ENCODE results near the gene UNKL.

The UNKL gene

GRCh38 chr16:1389762-1390161, 24.7 kb downstream of the UNKL start:
- H3K9ac ChIP-seq (ENCODE audit: low read length), result no peak overlapping the region
- peaks cover 31 to 35% of the 10 kb centered on the region in 2 experiments for H3K36me3 ChIP-seq (ENCODE audit: control insufficient read depth in 1 of 2, insufficient read depth in 2 of 2, low read length in 2 of 2)
- no peak overlapping the region for H3K4me3 ChIP-seq (ENCODE audit: low read depth, low read length)
- no peak overlapping the region for H4K8ac ChIP-seq (ENCODE audit: low read depth, low read length)
- H3K27me3 ChIP-seq (ENCODE audit: insufficient read depth, low read length), result no peaks in the 10 kb centered on the region
- H3K27ac ChIP-seq (ENCODE audit: low read depth, low read length), result no peak overlapping the region
- H3K9me3 ChIP-seq (ENCODE audit: insufficient read depth, low read depth, low read length), result peaks cover 4% of the 10 kb centered on the region
- H2AK5ac ChIP-seq (ENCODE audit: low read length), result no peak overlapping the region
- H3K4me1 ChIP-seq (ENCODE audit: control insufficient read depth in 1 of 2, insufficient read depth in 2 of 2, low read length in 2 of 2), result no peaks in the 10 kb centered on the region
- no peak overlapping the region for H4K12ac ChIP-seq (ENCODE audit: low read depth, low read length)
- H2BK12ac ChIP-seq (ENCODE audit: low read length), result no peak overlapping the region
- H3K14ac ChIP-seq (ENCODE audit: low read length), result no peak overlapping the region
- H2BK120ac ChIP-seq (ENCODE audit: insufficient read depth, low read length, poor library complexity), result no peak overlapping the region
- H2AFZ ChIP-seq (ENCODE audit: insufficient read depth, low read length, poor library complexity), result no peak overlapping the region
- H3K4me2 ChIP-seq (ENCODE audit: low read length), result no peak overlapping the region
- H2BK5ac ChIP-seq (ENCODE audit: low read depth, low read length, poor library complexity), result no peak overlapping the region
- no peak overlapping the region for H3K23ac ChIP-seq (ENCODE audit: low read length)
- no peak for DNase-seq
- no peaks in the 10 kb centered on the region for H3K79me1 ChIP-seq (ENCODE audit: low read length)
- no peak overlapping the region for H4K91ac ChIP-seq (ENCODE audit: low read depth, low read length)
- no peak overlapping the region for H3K18ac ChIP-seq (ENCODE audit: low read length)
- no CpG with 5 or more reads among the region's 7 CpGs for WGBS (ENCODE audit: extremely low coverage, insufficient coverage, insufficient read length)
- no peak overlapping the region for H3K4ac ChIP-seq (ENCODE audit: low read depth, low read length)
- no peaks in the 10 kb centered on the region for H3K79me2 ChIP-seq (ENCODE audit: control insufficient read depth, insufficient read depth, low read length, poor library complexity)

DNA sequence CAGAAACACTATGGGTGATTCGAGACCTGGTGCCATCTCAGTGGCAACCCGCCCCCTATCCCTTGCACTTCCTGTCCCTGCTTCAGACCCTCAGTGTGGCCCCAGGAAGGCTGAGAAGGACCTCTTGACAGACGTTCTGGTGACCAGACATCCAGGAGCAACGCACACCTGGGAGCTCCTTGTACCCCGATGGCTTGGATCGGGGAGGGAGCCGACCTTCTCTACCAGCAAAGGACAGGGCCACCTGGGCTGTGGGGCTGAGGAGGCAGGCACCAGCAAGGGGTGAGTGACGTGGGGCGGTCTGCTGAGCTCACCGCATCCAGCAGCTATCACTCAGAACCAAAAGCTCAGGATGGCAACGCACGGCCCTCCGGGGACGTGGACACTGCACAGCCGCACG, 27.2 kb downstream of the UNKL start:
- Histone ChIP-seq H3K18ac (ENCODE audit: low read length) (no peak overlapping the region), H3K9ac (ENCODE audit: low read length) (no peak overlapping the region), H4K91ac (ENCODE audit: low read depth, low read length) (no peak overlapping the region), H3K79me2 (ENCODE audit: control insufficient read depth, insufficient read depth, low read length, poor library complexity) (no peaks in the 10 kb centered on the region), H2AK5ac (ENCODE audit: low read length) (no peak overlapping the region), H2AFZ (ENCODE audit: insufficient read depth, low read length, poor library complexity) (no peak overlapping the region), H3K4me2 (ENCODE audit: low read length) (no peak overlapping the region), H2BK120ac (ENCODE audit: insufficient read depth, low read length, poor library complexity) (no peak overlapping the region), H3K79me1 (ENCODE audit: low read length) (no peaks in the 10 kb centered on the region), H3K4ac (ENCODE audit: low read depth, low read length) (no peak overlapping the region), H3K27me3 (ENCODE audit: insufficient read depth, low read length) (no peaks in the 10 kb centered on the region), H4K8ac (ENCODE audit: low read depth, low read length) (no peak overlapping the region), H3K36me3 (ENCODE audit: control insufficient read depth in 1 of 2, insufficient read depth in 2 of 2, low read length in 2 of 2) (peaks cover 27 to 28% of the 10 kb centered on the region in 2 experiments), H3K4me3 (ENCODE audit: low read depth, low read length) (no peak overlapping the region), H2BK5ac (ENCODE audit: low read depth, low read length, poor library complexity) (no peak overlapping the region), H3K4me1 (ENCODE audit: control insufficient read depth in 1 of 2, insufficient read depth in 2 of 2, low read length in 2 of 2) (no peaks in the 10 kb centered on the region), H3K27ac (ENCODE audit: low read depth, low read length) (no peak overlapping the region), H2BK12ac (ENCODE audit: low read length) (no peak overlapping the region), H3K9me3 (ENCODE audit: insufficient read depth, low read depth, low read length) (peaks cover 3% of the 10 kb centered on the region), H4K12ac (ENCODE audit: low read depth, low read length) (no peak overlapping the region), H3K23ac (ENCODE audit: low read length) (no peak overlapping the region), H3K14ac (ENCODE audit: low read length) (no peak overlapping the region)
- DNase-seq, result no peak
- no CpG with 5 or more reads among the region's 16 CpGs for WGBS (ENCODE audit: extremely low coverage, insufficient coverage, insufficient read length)

- no CpG with 5 or more reads among the region's 39 CpGs for WGBS (ENCODE audit: extremely low coverage, insufficient coverage, insufficient read length)
- H2BK5ac ChIP-seq (ENCODE audit: low read depth, low read length, poor library complexity), result no peak overlapping the region
Observed at GRCh38 chr16:1385232-1385631, 29.3 kb downstream of the UNKL start.

DNA sequence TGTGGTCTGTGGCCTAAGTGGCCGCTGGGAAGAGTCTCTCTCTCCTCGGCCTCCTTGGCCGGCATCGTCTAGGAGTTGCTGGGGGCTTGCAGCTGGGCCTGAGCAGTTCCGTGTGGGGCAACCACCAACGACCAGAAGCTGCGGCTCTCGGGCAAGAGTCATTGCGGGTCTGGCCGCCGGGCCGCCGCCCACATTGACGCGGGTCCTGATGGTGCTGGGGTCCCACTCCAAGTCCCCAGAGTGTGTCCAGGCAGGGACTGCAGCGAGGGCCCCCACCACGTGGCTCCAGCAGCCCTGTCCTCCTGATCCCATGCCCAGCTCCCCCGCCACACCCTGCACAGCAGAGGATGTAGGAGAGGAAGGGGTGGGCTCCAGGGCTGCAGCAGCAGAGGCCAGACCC, 30.9 kb downstream of the UNKL start:
- Histone ChIP-seq H3K4me2 (ENCODE audit: low read length) (no peak overlapping the region), H3K79me2 (ENCODE audit: control insufficient read depth, insufficient read depth, low read length, poor library complexity) (peaks cover 8% of the 10 kb centered on the region), H3K27ac (ENCODE audit: low read depth, low read length) (no peak overlapping the region), H3K27me3 (ENCODE audit: insufficient read depth, low read length) (no peaks in the 10 kb centered on the region), H3K18ac (ENCODE audit: low read length) (no peak overlapping the region), H3K4me1 (ENCODE audit: control insufficient read depth in 1 of 2, insufficient read depth in 2 of 2, low read length in 2 of 2) (peaks cover 2 to 7% of the 10 kb centered on the region in 2 experiments), H3K4me3 (ENCODE audit: low read depth, low read length) (no peak overlapping the region), H2BK5ac (ENCODE audit: low read depth, low read length, poor library complexity) (no peak overlapping the region), H4K8ac (ENCODE audit: low read depth, low read length) (no peak overlapping the region), H2AFZ (ENCODE audit: insufficient read depth, low read length, poor library complexity) (no peak overlapping the region), H3K4ac (ENCODE audit: low read depth, low read length) (no peak overlapping the region), H3K9ac (ENCODE audit: low read length) (no peak overlapping the region), H2BK120ac (ENCODE audit: insufficient read depth, low read length, poor library complexity) (no peak overlapping the region), H3K9me3 (ENCODE audit: insufficient read depth, low read depth, low read length) (peaks cover 2% of the 10 kb centered on the region), H3K79me1 (ENCODE audit: low read length) (peaks cover 8% of the 10 kb centered on the region), H4K91ac (ENCODE audit: low read depth, low read length) (no peak overlapping the region), H3K23ac (ENCODE audit: low read length) (no peak overlapping the region), H3K14ac (ENCODE audit: low read length) (no peak overlapping the region), H2AK5ac (ENCODE audit: low read length) (no peak overlapping the region), H2BK12ac (ENCODE audit: low read length) (no peak overlapping the region), H4K12ac (ENCODE audit: low read depth, low read length) (no peak overlapping the region), H3K36me3 (ENCODE audit: control insufficient read depth in 1 of 2, insufficient read depth in 2 of 2, low read length in 2 of 2) (peaks cover 19 to 22% of the 10 kb centered on the region in 2 experiments)
- DNase-seq, result no peak
- WGBS (ENCODE audit: extremely low coverage, insufficient coverage, insufficient read length), result no CpG with 5 or more reads among the region's 18 CpGs

More at GRCh38 chr16:1385232-1385631, 29.3 kb downstream of the UNKL start:
- Histone ChIP-seq H4K91ac (ENCODE audit: low read depth, low read length) (no peak overlapping the region), H3K9ac (ENCODE audit: low read length) (no peak overlapping the region), H3K27me3 (ENCODE audit: insufficient read depth, low read length) (no peaks in the 10 kb centered on the region), H4K8ac (ENCODE audit: low read depth, low read length) (no peak overlapping the region), H3K79me1 (ENCODE audit: low read length) (no peaks in the 10 kb centered on the region), H3K4me3 (ENCODE audit: low read depth, low read length) (no peak overlapping the region), H2BK12ac (ENCODE audit: low read length) (no peak overlapping the region), H3K4me2 (ENCODE audit: low read length) (no peak overlapping the region), H2AK5ac (ENCODE audit: low read length) (no peak overlapping the region), H4K12ac (ENCODE audit: low read depth, low read length) (no peak overlapping the region), H3K36me3 (ENCODE audit: control insufficient read depth in 1 of 2, insufficient read depth in 2 of 2, low read length in 2 of 2) (peaks cover 20 to 24% of the 10 kb centered on the region in 2 experiments), H3K4me1 (ENCODE audit: control insufficient read depth in 1 of 2, insufficient read depth in 2 of 2, low read length in 2 of 2) (no peaks in the 10 kb centered on the region), H3K27ac (ENCODE audit: low read depth, low read length) (no peak overlapping the region), H3K23ac (ENCODE audit: low read length) (no peak overlapping the region), H3K18ac (ENCODE audit: low read length) (no peak overlapping the region), H2BK120ac (ENCODE audit: insufficient read depth, low read length, poor library complexity) (no peak overlapping the region), H2AFZ (ENCODE audit: insufficient read depth, low read length, poor library complexity) (no peak overlapping the region), H3K14ac (ENCODE audit: low read length) (no peak overlapping the region), H3K79me2 (ENCODE audit: control insufficient read depth, insufficient read depth, low read length, poor library complexity) (no peaks in the 10 kb centered on the region), H3K9me3 (ENCODE audit: insufficient read depth, low read depth, low read length) (peaks cover 3% of the 10 kb centered on the region), H3K4ac (ENCODE audit: low read depth, low read length) (no peak overlapping the region)
- DNase-seq, result no peak
